ENCODE data around the gene MPHOSPH10.

- no peak for TF ChIP-seq CTCF (IDR thresholded peaks at IDR 0.05)
- TF ChIP-seq POLR2AphosphoS5 (IDR thresholded peaks at IDR 0.05): no peak
- TF ChIP-seq POLR2A (IDR thresholded peaks at IDR 0.05): no peak
Observed at GRCh38 chr2:71153585-71154224, 23.3 kb downstream of the MPHOSPH10 start.
